ENCODE measurements around the gene CDC14A.

GRCh38 chr1:100543640-100544039 is 191.3 kb downstream of the CDC14A start:
- TF ChIP-seq CTCF (IDR thresholded peaks at IDR 0.05; ENCODE audit: insufficient read depth, low read depth, low read length) (no peak), EZH2 (IDR thresholded peaks at IDR 0.05; ENCODE audit: insufficient read depth, low read length) (no peak)

Data from astrocyte (in vitro differentiated cells and primary cell).